ENCODE results near the gene ADAMTS8.

Gene ADAMTS8

DNA sequence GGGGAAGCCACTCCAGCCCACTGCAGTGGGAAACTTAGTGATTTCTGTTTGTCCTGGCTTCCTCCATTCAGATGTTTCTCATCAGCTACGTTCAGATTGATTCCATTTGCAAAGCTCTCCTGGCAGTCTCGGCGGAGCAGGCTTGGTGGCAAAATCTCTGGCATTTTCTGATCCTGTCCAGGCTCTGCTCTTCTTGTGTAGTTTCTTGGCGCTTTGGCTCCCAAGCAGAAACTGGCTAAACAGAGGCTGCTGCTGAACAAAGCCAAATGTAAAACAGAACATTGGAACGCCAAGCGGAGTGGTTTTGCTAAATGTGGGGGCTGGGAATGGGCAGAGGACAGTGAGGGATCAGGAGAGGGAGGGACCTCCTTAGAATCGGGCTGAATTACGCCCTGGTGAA, 36.7 kb downstream of the ADAMTS8 start:
- DNase-seq: no peak

GRCh38 chr11:130390071-130390758, 38.2 kb downstream of the ADAMTS8 start:
- DNase-seq: no peak

DNA sequence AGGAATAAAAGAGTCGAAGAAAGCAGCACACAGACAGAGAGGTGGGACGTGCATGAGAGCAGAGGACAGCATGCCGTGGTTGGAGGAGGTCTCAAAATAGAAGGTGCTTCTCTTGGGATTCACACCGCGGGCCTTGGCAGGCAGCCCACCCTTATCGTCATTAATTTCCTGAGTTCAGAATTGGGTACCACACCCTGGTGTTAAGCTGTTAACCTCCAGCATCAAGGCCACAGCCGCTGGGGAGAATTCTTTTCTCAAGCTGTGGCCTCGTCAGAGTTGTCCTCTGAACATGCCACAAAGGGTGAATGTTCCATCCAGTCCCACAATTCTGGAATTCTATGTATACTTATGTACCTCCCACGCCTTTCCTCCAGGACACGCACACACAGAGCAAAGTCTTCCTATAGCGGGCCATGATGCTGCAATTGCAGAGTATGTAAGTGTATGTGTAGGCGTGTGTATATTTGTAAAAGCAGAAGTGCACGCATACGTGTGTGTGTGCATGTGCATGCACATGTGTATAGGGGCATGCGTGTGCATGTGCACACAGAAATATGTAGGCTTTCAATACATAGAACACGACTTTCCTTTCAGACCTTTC, 39.0 kb downstream of the ADAMTS8 start:
- no peak for DNase-seq

- no peak for DNase-seq
Measured at GRCh38 chr11:130388607-130389205, 39.7 kb downstream of the ADAMTS8 start.

DNA sequence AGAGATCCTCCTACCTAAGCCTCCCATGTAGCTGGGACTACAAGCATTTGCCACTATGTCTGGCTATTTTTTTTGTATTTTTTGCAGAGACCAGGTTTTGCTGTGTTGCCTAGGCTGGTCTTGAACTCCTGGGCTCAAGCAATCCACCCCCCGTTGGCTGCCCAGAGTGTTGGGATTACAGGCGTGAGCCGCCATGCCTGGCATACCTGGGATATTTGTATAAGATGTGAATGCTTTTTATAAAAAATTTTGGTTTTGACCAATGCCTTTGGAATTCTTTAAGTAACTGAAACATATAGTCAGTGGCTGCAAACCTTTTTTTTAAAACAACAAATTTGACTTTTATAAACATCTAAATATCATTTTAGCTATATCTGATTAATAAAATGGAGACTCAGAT, 42.4 kb downstream of the ADAMTS8 start:
- no peak for DNase-seq

- no peak for DNase-seq
Measured at GRCh38 chr11:130383344-130384211, 44.8 kb downstream of the ADAMTS8 start.

GRCh38 chr11:130381317-130381716, 47.1 kb downstream of the ADAMTS8 start:
- DNase-seq: no peak

DNA sequence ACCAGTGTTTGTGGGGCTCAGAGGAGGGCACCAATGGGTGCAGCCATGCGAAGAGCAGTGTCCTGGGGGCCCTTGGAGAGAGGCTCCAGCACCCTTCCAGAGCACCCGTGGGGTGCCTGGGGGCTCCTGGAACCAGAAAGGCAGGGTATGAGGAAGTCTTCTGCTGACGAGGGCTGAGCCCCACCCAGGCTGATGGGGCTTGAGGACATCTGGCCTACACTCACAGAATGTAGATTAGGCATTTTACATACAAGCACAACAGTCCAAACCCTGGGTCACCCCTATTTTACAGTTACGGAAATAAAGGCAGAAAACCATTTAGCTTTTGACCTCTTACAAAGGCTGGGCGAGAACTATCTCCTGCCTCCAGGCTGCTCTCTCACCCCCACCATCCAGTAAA, 47.6 kb downstream of the ADAMTS8 start:
- DNase-seq: no peak

GRCh38 chr11:130379276-130379675, 49.1 kb downstream of the ADAMTS8 start:
- no peak for DNase-seq

GRCh38 chr11:130370845-130371590, 57.4 kb downstream of the ADAMTS8 start:
- DNase-seq: no peak

DNA sequence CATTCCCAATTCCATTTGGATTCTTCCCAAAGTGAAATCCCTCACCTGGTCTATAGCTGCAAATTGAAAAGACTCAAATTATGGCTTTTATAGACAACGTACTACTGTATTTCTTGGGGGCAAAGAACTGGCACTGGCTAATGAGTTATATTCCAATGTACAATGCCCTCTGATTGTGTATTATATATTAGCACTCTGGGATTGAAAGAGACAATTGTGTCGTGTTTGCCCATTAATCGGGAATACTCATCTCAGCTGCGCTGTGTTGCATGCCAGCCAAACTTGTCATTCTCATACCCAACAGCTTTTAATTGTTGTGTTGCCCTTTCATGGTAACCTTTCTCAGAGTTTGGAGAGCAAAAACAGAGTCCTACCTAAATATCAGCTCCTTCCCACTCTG, 58.7 kb downstream of the ADAMTS8 start:
- DNase-seq: no peak

DNA sequence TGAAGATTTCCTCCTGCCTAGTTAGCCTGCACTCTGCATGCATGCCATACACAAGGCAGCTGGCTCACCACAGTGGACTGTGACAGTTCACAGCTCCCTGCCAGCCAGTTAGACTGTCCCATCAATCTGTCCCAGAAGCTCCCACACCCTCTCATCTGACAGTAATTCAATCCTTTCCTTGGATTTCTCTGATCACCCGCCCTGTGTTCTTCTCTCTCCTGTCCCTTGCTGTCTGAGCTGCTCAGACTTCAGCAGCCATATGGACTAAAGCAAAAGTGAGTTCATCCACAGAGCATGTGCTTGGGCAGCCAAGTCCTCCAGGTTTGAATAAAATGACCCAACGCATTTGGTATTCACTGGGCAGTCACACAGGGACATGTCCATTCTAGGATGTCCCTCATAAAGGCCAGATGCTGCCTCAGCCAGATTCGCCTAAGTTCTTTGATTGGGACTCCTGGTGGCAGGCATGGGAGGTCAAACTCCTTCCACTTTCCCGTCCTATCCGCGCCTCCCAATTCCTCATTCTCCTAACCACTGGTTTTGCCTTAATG, 59.2 kb downstream of the ADAMTS8 start:
- no peak for DNase-seq

GRCh38 chr11:130359419-130359818, 69.0 kb downstream of the ADAMTS8 start:
- no peak for DNase-seq

- DNase-seq: no peak
Measured at GRCh38 chr11:130358398-130358797, 70.0 kb downstream of the ADAMTS8 start.
